HG03439 (cell line): ENCODE data around the gene HNF1A.
A peak's percentile ranks its signal among the peaks of the same experiment; 100 is the strongest.
"Not testable (repeated sequence)": the region's sequence is repeated elsewhere in the genome, so short reads cannot be mapped to it uniquely, and the experiment has no call there.

Source experiments
- ATAC-seq: cut with Tn5 transposase; IDR thresholded peaks from one replicate; pipeline ENCODE4 v1.9.1; 2021; ENCODE audit warnings: mild to moderate bottlenecking, moderate library complexity; ENCODE audit not compliant: unreplicated experiment

Gene HNF1A

GRCh38 chr12:121038861-121039668 lies 60.7 kb downstream of the HNF1A start, which contains the start of gene OASL:
TSS of gene OASL (minus strand) at chr12:121039246. CDS start at chr12:121038971, 275 bp downstream.
- ATAC-seq = peak; percentile 70

DNA sequence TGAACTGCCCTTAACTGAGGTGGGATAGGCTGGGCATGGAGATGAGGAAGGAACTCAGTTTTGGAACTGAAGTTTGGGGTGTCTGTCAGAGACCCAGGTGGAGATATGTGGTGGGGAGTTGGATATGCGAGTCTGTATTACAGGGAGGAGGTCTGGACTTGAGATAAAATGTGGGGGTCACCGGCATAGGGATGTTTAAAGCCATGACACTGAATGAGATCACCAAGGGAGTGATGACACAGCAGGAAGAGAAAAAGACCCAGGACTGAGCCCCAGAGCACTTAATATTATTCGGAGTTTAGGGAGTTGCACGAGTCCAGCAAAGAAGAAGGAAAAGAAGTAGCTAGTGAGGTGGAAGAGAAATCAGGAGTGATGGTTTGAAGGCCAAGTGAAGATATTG lies 64.7 kb downstream of the HNF1A start:
- ATAC-seq = no peak

- ATAC-seq = not testable (repeated sequence)
These were observed 69.1 kb downstream of the HNF1A start for GRCh38 chr12:121047400-121047799.

DNA sequence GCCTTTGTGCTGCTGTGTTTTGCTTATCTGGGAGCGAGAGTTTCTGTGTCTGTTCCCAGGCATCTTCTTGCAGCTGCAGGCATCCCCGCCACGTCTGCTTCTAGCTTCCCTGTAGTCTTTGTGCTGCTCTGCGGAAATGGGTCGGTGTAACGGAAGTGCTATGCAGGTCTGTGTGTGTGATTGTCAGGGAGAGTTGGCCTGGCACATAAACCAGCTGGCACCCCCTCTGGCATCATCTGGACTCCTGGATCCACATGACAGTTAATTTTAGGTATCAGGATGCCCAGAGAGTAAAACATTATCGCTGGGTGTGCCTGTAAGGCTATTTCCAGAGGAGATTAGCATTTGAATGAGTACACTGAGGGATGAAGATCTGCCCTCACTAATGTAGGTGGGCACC lies 70.1 kb downstream of the HNF1A start:
- no peak for ATAC-seq

DNA sequence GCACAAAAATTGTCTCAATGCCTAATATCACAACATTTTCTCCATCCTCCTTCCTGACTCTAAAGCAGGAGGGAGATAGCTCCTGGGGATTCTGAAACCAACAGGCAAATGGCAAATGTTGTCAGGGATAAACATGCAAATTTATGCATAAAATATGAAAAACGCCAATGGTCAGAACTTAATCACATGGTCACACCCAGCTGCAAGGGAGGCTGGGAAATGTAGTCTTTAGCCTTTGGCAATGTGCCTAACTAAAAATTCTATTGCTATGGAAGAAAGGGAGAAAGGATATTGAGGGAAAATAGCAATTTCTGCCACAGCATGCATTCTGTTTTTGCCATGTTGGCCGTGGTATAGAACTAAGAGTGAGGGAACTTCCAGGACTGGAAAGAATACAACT lies 72.4 kb downstream of the HNF1A start:
- no peak for ATAC-seq
